ENCODE results near the gene RHBG. TPM values are rescaled to one million over a fixed set of nuclear protein-coding genes. Genes with fewer than 3 reads are reported as not detected.

RHBG gene
- total RNA-seq, 4 donors from 2014 or later = 7.4 to 14.8 (median 8.1) TPM

- over 99% methylated on average over 7 of the region's 7 CpGs for WGBS
- no peaks in the 10 kb centered on the region for H3K9me3 ChIP-seq
- H3K36me3 ChIP-seq = no peaks in the 10 kb centered on the region
- TF ChIP-seq POLR2A (IDR thresholded peaks at IDR 0.05) = no peak
- no peak for TF ChIP-seq EP300 (IDR thresholded peaks at IDR 0.05)
- TF ChIP-seq CTCF (IDR thresholded peaks at IDR 0.05) = no peak
- TF ChIP-seq POLR2AphosphoS5 (IDR thresholded peaks at IDR 0.05) = no peak
- H3K4me3 ChIP-seq = no peak overlapping the region
- peaks cover 84% of the 10 kb centered on the region for H3K27me3 ChIP-seq
- peaks cover 14% of the 10 kb centered on the region for H3K4me1 ChIP-seq
- no peak for DNase-seq (ENCODE audit: low spot score in 2 of 2)
- no peak overlapping the region for H3K27ac ChIP-seq
These were observed 56.9 kb downstream of the RHBG start for GRCh38 chr1:156425943-156426342.

GRCh38 chr1:156427957-156428356, 58.9 kb downstream of the RHBG start:
- no peaks in the 10 kb centered on the region for H3K36me3 ChIP-seq
- WGBS = 56% methylated on average over 4 of the region's 5 CpGs
- no peak overlapping the region for H3K4me3 ChIP-seq
- TF ChIP-seq POLR2AphosphoS5 (IDR thresholded peaks at IDR 0.05) = no peak
- TF ChIP-seq CTCF (IDR thresholded peaks at IDR 0.05) = no peak
- TF ChIP-seq POLR2A (IDR thresholded peaks at IDR 0.05) = no peak
- H3K27ac ChIP-seq = no peak overlapping the region
- no peak for DNase-seq (ENCODE audit: low spot score in 2 of 2)
- no peaks in the 10 kb centered on the region for H3K4me1 ChIP-seq
- peaks cover 89% of the 10 kb centered on the region for H3K27me3 ChIP-seq
- H3K9me3 ChIP-seq = no peaks in the 10 kb centered on the region

- H3K36me3 ChIP-seq = no peaks in the 10 kb centered on the region
- TF ChIP-seq POLR2A (IDR thresholded peaks at IDR 0.05) (no peak), EP300 (IDR thresholded peaks at IDR 0.05) (no peak), POLR2AphosphoS5 (IDR thresholded peaks at IDR 0.05) (no peak), CTCF (IDR thresholded peaks at IDR 0.05) (no peak)
- no peaks in the 10 kb centered on the region for H3K4me1 ChIP-seq
- no peak overlapping the region for H3K4me3 ChIP-seq
- H3K9me3 ChIP-seq = no peaks in the 10 kb centered on the region
- no peak overlapping the region for H3K27ac ChIP-seq
- WGBS = 12% methylated on average over 4 of the region's 4 CpGs
- DNase-seq (ENCODE audit: low spot score in 2 of 2) = no peak
- H3K27me3 ChIP-seq = peaks cover 90% of the 10 kb centered on the region
These were observed 59.8 kb downstream of the RHBG start for GRCh38 chr1:156428746-156429288.

- H3K36me3 ChIP-seq = no peaks in the 10 kb centered on the region
- WGBS = 23% methylated on average over 13 of the region's 13 CpGs
- DNase-seq (ENCODE audit: low spot score in 2 of 2) = no peak
- H3K4me3 ChIP-seq = no peak overlapping the region
- no peak overlapping the region for H3K27ac ChIP-seq
- peaks cover 94% of the 10 kb centered on the region for H3K27me3 ChIP-seq
- H3K9me3 ChIP-seq = no peaks in the 10 kb centered on the region
- TF ChIP-seq CTCF (IDR thresholded peaks at IDR 0.05) (no peak), POLR2A (IDR thresholded peaks at IDR 0.05) (no peak), POLR2AphosphoS5 (IDR thresholded peaks at IDR 0.05) (no peak), EP300 (IDR thresholded peaks at IDR 0.05) (no peak)
- no peaks in the 10 kb centered on the region for H3K4me1 ChIP-seq
These were observed 60.5 kb downstream of the RHBG start for GRCh38 chr1:156429313-156430060.

GRCh38 chr1:156430303-156430702, 61.3 kb downstream of the RHBG start:
- H3K27me3 ChIP-seq = peaks cover 95% of the 10 kb centered on the region
- H3K9me3 ChIP-seq = no peaks in the 10 kb centered on the region
- H3K4me1 ChIP-seq = peaks cover 4% of the 10 kb centered on the region
- WGBS = 29% methylated on average over 7 of the region's 7 CpGs
- no peak overlapping the region for H3K4me3 ChIP-seq
- H3K36me3 ChIP-seq = no peaks in the 10 kb centered on the region
- TF ChIP-seq POLR2A (IDR thresholded peaks at IDR 0.05) (no peak), CTCF (IDR thresholded peaks at IDR 0.05) (no peak), EP300 (IDR thresholded peaks at IDR 0.05) (no peak), POLR2AphosphoS5 (IDR thresholded peaks at IDR 0.05) (no peak)
- DNase-seq (ENCODE audit: low spot score in 2 of 2) = no peak
- no peak overlapping the region for H3K27ac ChIP-seq

Measured in suprapubic skin (tissue), 4 donors.